RWPE2 (cell line): Measurements from ENCODE around the gene GUK1.
A peak's percentile ranks its signal among the peaks of the same experiment; 100 is the strongest.

Experiments used
- ATAC-seq: fragments of 200-7000 bp; cut with Tn5 transposase; 3 replicates; pipeline ENCODE4 v1.9.1; 2021; ENCODE audit warnings: low read depth
- DNase-seq: peaks from one replicate; pipeline ENCODE4 v3.0.0-alpha.2; 2020; ENCODE audit warnings: low spot score
- H3K27ac ChIP-seq: fragments of 450-650 bp; 2 replicates; pipeline ENCODE4 v1.5.1; 2017; ENCODE audit warnings: mild to moderate bottlenecking; ENCODE audit not compliant: poor library complexity, severe bottlenecking
- H3K27me3 ChIP-seq: fragments of 250-450 bp; sonication (Bioruptor Pico); 2 replicates; pipeline ENCODE4 v1.5.1; 2021; ENCODE audit warnings: mild to moderate bottlenecking, moderate library complexity; ENCODE audit not compliant: insufficient read depth, poor library complexity, severe bottlenecking
- H3K36me3 ChIP-seq: fragments of 250-450 bp; sonication (Bioruptor Pico); 2 replicates; pipeline ENCODE4 v1.5.1; 2020; ENCODE audit warnings: low read depth, mild to moderate bottlenecking, moderate library complexity
- H3K4me1 ChIP-seq: fragments of 250-450 bp; sonication (Bioruptor Pico); 2 replicates; pipeline ENCODE4 v1.5.1; 2021; ENCODE audit warnings: mild to moderate bottlenecking, moderate library complexity; ENCODE audit not compliant: insufficient read depth, poor library complexity, severe bottlenecking
- H3K4me3 ChIP-seq: fragments of 250-450 bp; sonication (Bioruptor Pico); 2 replicates; pipeline ENCODE4 v1.5.1; 2021; ENCODE audit warnings: mild to moderate bottlenecking, moderate library complexity; ENCODE audit not compliant: severe bottlenecking
- H3K9me3 ChIP-seq: fragments of 250-450 bp; sonication (Bioruptor Pico); 2 replicates; pipeline ENCODE4 v1.5.1; 2021; ENCODE audit warnings: mild to moderate bottlenecking, moderate library complexity; ENCODE audit not compliant: severe bottlenecking
- CTCF ChIP-seq: fragments of 450-650 bp; IDR thresholded peaks from one replicate; pipeline ENCODE4 v1.5.1; 2017; ENCODE audit warnings: mild to moderate bottlenecking, moderate library complexity; ENCODE audit not compliant: poor library complexity, severe bottlenecking

The GUK1 gene

GRCh38 chr1:228163776-228164519 lies 23.9 kb downstream of the GUK1 start:
- Histone ChIP-seq H3K4me1 (peaks cover 21% of the 10 kb centered on the region), H3K9me3 (no peaks in the 10 kb centered on the region), H3K4me3 (no peak overlapping the region), H3K27ac (peak overlapping the region; percentile 94), H3K27me3 (no peaks in the 10 kb centered on the region), H3K36me3 (no peaks in the 10 kb centered on the region)
- DNase-seq (no peak), ATAC-seq (no peak)
- no peak for TF ChIP-seq CTCF

- Histone ChIP-seq H3K4me1 (peaks cover 21% of the 10 kb centered on the region), H3K27ac (peak overlapping the region; percentile 94), H3K27me3 (no peaks in the 10 kb centered on the region), H3K9me3 (no peaks in the 10 kb centered on the region), H3K4me3 (peak overlapping the region; percentile 25), H3K36me3 (no peaks in the 10 kb centered on the region)
- DNase-seq (no peak), ATAC-seq (no peak)
- no peak for TF ChIP-seq CTCF
These were observed 24.7 kb downstream of the GUK1 start for GRCh38 chr1:228164561-228165371.

- Histone ChIP-seq H3K4me1 (peaks cover 21% of the 10 kb centered on the region), H3K27ac (peak within 1 kb of the TSS; percentile 94), H3K36me3 (no peaks in the 10 kb centered on the region), H3K9me3 (no peaks in the 10 kb centered on the region), H3K27me3 (no peaks in the 10 kb centered on the region), H3K4me3 (peak within 1 kb of the TSS; percentile 81)
- DNase-seq (peak; percentile 95), ATAC-seq (peak; percentile 70)
- TF ChIP-seq CTCF = peak; percentile 85
These were observed 25.5 kb downstream of the GUK1 start, which contains the start of gene IBA57 for GRCh38 chr1:228165372-228166169. TSS of gene IBA57 (plus strand) at chr1:228165804. CDS start at chr1:228165817, 13 bp downstream.

- ATAC-seq (peak; percentile 54; the same call in 2 of the 3 replicates), DNase-seq (peak; percentile 29)
- peaks cover 20% of the 10 kb centered on the region for H3K4me1 ChIP-seq
- H3K27me3 ChIP-seq = no peaks in the 10 kb centered on the region
- H3K4me3 ChIP-seq = peak overlapping the region; percentile 81
- H3K27ac ChIP-seq = peak overlapping the region; percentile 94
- TF ChIP-seq CTCF = peak; percentile 3
- H3K36me3 ChIP-seq = no peaks in the 10 kb centered on the region
- no peaks in the 10 kb centered on the region for H3K9me3 ChIP-seq
These were observed 26.3 kb downstream of the GUK1 start for GRCh38 chr1:228166170-228166936.
